HG02943 (cell line): ENCODE measurements around the gene CALHM2.
"Not testable (repeated sequence)": the region's sequence is repeated elsewhere in the genome, so short reads cannot be mapped to it uniquely, and the experiment has no call there.

Source experiments
- ATAC-seq: cut with Tn5 transposase; IDR thresholded peaks from one replicate; pipeline ENCODE4 v1.9.1; 2021; ENCODE audit warnings: mild to moderate bottlenecking, low read depth, moderate library complexity; ENCODE audit not compliant: unreplicated experiment

CALHM2 gene

GRCh38 chr10:103419101-103419500, 33.1 kb downstream of the CALHM2 start:
- no peak for ATAC-seq

GRCh38 chr10:103417601-103418000, 34.6 kb downstream of the CALHM2 start:
- no peak for ATAC-seq

DNA sequence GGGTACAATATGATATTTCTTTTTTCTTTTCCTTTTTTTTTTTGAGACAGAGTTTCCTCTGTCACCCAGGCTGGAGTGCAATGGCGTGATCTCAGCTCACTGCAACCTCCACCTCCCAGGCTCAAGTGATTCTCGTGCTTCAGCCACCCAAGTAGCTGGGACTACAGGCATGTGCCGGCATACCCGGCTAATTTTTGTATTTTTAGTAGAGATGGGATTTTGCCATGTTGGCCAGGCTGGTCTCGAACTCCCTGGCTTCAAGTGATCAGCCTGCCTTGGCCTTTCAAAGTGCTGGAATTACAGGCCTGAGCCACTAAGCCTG, 35.1 kb downstream of the CALHM2 start:
- ATAC-seq, result not testable (repeated sequence)

- no peak for ATAC-seq
These were observed 35.6 kb downstream of the CALHM2 start for GRCh38 chr10:103416436-103417147.

GRCh38 chr10:103415581-103415980, 36.6 kb downstream of the CALHM2 start:
- no peak for ATAC-seq

DNA sequence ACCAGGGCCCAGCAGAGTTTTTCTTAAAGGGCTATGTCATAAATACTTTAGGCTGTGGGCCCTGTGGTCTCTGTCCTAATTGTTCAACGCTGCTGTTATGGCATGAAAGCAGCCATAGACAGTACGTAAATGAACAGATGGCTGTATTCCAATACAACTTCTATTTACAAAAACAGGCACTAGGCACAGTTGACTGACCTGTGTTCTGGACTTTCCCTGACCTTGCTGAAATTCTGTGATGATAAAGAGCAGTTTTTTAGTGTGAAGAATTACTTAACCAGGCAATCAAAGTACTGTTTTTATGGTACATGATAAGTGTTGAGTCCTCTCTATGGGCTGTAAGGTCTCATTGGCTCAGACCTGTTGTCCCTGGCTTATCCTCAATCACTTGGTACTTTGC, 38.6 kb downstream of the CALHM2 start:
- ATAC-seq, result no peak

DNA sequence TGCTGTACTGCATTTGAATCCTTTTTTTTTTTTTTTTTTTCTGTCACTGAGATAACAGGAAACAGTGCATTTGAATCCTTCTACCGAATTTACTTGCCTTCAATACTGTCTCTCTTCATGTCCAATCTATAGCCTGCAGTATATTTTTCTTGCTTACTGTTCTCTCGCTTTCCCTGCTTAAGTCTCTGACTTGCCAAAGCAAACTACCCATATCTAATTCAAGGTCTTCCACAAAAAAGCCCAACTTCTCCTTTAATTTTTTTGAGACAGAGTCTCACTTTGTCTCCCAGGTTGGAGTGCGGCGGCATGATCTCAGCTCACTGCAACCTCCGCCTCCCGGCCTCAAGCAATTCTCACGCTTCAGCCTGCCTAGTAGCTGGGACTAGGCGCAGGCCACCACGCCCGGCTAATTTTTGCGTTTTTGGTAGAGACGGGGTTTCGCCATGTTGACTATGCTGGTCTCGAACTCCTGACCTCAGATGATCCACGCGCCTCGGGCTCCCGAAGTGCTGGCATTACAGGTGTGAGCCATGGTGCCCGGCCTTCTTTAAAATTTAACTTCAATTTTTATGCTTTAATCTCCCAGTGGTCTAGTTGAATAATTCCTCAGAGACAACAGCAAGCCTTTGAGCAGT, 54.9 kb downstream of the CALHM2 start:
- ATAC-seq, result no peak

DNA sequence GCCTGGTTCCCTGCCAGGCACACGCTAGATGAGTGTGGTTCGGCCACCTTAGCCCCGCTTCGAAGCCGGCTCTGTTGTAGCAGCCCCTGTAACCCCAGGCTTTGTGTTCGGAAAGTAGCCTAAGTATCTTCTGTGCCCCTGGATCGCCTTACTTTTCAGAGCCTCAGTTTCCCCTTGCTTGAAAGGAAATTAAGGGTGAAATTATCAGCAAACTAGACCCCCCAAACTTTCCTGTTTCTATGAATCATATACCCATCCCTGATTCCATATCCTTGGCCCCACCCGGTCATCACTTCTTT, 55.4 kb downstream of the CALHM2 start:
- ATAC-seq, result no peak
